Measurements from ENCODE around the gene OPRM1. TPM values are rescaled to one million over a fixed set of nuclear protein-coding genes. Genes with fewer than 3 reads are reported as not detected.
"Not testable (repeated sequence)": the region's sequence is repeated elsewhere in the genome, so short reads cannot be mapped to it uniquely, and the experiment has no call there.

OPRM1 gene
- total RNA-seq, 1 donor from 2014 or later, result not detected

DNA sequence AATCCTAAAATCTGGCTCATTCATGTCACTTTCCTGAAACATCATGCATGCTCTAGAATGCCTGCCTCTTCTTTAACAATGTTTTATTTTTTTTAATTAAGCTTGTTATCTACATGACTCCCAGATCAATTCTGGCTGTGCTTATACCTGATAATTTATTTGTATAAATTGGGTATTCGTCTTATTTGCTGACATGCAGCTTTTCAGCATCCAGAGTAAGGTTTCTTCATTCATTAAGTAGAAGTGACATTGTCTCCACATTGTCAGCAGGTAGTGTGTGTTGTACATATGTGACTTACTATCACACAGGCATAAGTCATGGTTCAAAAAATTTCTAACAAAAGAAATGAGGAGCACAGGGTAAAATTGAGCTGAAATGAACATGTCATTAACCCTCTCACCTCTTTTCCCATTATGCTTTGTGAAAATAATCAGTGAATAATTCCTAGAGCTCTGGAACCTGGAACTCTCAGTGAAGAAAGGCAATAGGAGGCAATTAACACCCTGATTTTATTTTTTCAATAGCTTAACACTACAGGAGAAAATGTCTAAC, 157.4 kb downstream of the OPRM1 start:
- H3K9me3 Mint-ChIP-seq (ENCODE audit: low read depth), result peaks cover 13% of the 10 kb centered on the region
- H3K27ac Mint-ChIP-seq, result no peak overlapping the region
- H3K4me3 Mint-ChIP-seq (ENCODE audit: low read depth), result no peak overlapping the region
- DNase-seq (ENCODE audit: low spot score, unreplicated experiment), result no peak
- TF ChIP-seq, protein P1, sequence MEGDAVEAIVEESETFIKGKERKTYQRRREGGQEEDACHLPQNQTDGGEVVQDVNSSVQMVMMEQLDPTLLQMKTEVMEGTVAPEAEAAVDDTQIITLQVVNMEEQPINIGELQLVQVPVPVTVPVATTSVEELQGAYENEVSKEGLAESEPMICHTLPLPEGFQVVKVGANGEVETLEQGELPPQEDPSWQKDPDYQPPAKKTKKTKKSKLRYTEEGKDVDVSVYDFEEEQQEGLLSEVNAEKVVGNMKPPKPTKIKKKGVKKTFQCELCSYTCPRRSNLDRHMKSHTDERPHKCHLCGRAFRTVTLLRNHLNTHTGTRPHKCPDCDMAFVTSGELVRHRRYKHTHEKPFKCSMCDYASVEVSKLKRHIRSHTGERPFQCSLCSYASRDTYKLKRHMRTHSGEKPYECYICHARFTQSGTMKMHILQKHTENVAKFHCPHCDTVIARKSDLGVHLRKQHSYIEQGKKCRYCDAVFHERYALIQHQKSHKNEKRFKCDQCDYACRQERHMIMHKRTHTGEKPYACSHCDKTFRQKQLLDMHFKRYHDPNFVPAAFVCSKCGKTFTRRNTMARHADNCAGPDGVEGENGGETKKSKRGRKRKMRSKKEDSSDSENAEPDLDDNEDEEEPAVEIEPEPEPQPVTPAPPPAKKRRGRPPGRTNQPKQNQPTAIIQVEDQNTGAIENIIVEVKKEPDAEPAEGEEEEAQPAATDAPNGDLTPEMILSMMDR (IDR thresholded peaks at IDR 0.05; ENCODE audit: unreplicated experiment), result no peak
- H3K4me1 Mint-ChIP-seq (ENCODE audit: low read depth), result no peaks in the 10 kb centered on the region
- no peaks in the 10 kb centered on the region for H3K27me3 Mint-ChIP-seq
- no peaks in the 10 kb centered on the region for H3K36me3 Mint-ChIP-seq (ENCODE audit: insufficient read depth)

DNA sequence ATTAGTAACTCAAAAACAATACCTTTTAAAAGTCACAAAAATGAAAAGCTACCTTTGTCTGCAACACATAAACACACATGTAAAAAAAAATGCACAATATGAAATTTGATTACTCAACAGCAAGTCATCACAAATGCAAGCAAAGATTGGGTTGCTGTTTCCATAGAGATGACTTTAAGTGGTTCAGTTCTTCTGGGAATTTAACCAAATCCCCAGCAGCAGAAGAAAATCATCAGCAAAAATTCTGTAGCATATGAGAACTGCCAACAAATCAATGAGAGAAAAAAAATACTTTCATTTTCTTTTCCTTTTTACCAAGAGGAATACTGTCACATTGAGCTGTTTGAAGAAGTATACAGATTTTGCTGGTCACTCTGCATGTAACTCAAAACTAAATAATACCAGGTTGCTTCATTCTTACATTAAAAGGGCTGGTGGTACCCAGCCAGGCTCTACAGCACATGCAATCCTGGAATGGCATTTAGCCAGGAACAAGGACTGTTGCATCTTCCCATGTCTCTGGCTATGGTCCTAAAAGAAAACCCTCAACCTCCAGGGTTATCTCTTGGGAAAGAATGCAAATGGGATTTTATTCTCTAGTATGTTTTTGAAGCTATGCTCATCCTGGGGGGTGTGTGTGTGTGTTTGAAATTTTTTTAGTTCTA, 158.3 kb downstream of the OPRM1 start:
- Mint-ChIP-seq H3K36me3 (ENCODE audit: insufficient read depth) (no peaks in the 10 kb centered on the region), H3K4me3 (ENCODE audit: low read depth) (no peak overlapping the region), H3K27ac (no peak overlapping the region), H3K4me1 (ENCODE audit: low read depth) (peaks cover 4% of the 10 kb centered on the region), H3K27me3 (no peaks in the 10 kb centered on the region), H3K9me3 (ENCODE audit: low read depth) (peaks cover 11% of the 10 kb centered on the region)
- no peak for DNase-seq (ENCODE audit: low spot score, unreplicated experiment)
- TF ChIP-seq, protein P1 (IDR thresholded peaks at IDR 0.05; ENCODE audit: unreplicated experiment), result no peak

DNA sequence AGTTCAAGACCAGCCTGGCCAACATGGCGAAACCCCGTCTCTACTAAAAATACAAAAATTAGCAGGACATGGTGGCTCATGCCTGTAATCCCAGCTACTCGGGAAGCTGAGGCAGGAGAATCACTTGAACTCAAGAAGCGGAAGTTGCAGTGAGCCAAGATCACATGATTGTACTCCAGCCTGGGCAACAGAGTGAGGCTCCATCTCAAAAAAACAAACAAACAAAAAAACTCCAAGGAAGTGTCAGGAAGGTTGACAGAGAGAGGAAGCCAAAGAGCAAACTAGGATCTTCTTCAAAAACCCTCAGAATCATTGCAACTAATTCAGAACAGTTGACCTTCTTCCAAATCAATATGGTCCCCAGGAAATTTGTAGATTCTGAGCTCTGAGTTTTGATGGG, 162.6 kb downstream of the OPRM1 start:
- not testable (repeated sequence) for H3K27ac Mint-ChIP-seq; H3K4me1 Mint-ChIP-seq (ENCODE audit: low read depth); H3K36me3 Mint-ChIP-seq (ENCODE audit: insufficient read depth); H3K4me3 Mint-ChIP-seq (ENCODE audit: low read depth); DNase-seq (ENCODE audit: low spot score, unreplicated experiment); H3K9me3 Mint-ChIP-seq (ENCODE audit: low read depth); H3K27me3 Mint-ChIP-seq

DNA sequence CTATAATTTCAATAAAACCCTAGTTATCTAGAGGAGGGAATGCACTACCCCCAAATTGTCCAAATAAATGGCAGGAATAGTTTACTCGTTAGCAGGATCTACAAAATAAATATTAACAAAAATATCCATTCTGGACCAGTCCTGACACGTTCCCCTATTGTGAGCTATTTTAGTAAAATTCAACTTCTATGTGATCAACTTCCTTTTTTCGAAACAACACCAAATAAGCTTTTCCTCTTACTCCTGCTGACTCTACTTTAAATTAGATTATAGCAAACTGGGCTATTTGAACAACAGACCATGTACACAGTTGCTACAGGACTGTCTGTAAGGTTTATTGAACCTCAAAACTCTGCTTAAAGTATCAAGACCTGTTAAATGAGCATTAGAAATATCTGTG, 163.3 kb downstream of the OPRM1 start:
- Mint-ChIP-seq H3K27me3 (peaks cover 4% of the 10 kb centered on the region), H3K4me3 (ENCODE audit: low read depth) (no peak overlapping the region), H3K27ac (no peak overlapping the region), H3K36me3 (ENCODE audit: insufficient read depth) (no peaks in the 10 kb centered on the region), H3K4me1 (ENCODE audit: low read depth) (peaks cover 4% of the 10 kb centered on the region), H3K9me3 (ENCODE audit: low read depth) (no peaks in the 10 kb centered on the region)
- DNase-seq (ENCODE audit: low spot score, unreplicated experiment), result no peak
- TF ChIP-seq, protein P1 (IDR thresholded peaks at IDR 0.05; ENCODE audit: unreplicated experiment), result no peak

DNA sequence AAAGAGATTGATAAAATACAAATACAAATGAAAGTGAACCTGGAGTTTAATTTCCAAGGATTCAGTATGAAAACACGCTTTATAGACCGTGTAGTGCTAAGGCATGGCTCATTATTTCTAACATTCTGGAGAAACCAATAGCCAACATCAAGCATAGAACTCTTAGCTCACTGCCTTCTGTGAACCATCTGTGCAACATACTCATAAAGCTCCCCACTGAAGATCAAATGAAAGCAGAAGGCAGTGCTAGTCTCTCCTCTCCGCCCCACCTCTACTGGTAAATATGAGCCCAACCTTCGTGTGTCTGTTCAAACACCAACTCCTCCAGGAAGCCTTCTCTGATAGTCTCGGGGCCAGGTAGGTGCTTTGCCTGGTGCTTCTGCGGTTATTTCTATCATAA, 163.9 kb downstream of the OPRM1 start:
- Mint-ChIP-seq H3K27me3 (peaks cover 4% of the 10 kb centered on the region), H3K4me1 (ENCODE audit: low read depth) (peaks cover 4% of the 10 kb centered on the region), H3K4me3 (ENCODE audit: low read depth) (no peak overlapping the region), H3K36me3 (ENCODE audit: insufficient read depth) (no peaks in the 10 kb centered on the region), H3K9me3 (ENCODE audit: low read depth) (no peaks in the 10 kb centered on the region), H3K27ac (no peak overlapping the region)
- TF ChIP-seq, protein P1 (IDR thresholded peaks at IDR 0.05; ENCODE audit: unreplicated experiment), result no peak
- DNase-seq (ENCODE audit: low spot score, unreplicated experiment), result no peak

DNA sequence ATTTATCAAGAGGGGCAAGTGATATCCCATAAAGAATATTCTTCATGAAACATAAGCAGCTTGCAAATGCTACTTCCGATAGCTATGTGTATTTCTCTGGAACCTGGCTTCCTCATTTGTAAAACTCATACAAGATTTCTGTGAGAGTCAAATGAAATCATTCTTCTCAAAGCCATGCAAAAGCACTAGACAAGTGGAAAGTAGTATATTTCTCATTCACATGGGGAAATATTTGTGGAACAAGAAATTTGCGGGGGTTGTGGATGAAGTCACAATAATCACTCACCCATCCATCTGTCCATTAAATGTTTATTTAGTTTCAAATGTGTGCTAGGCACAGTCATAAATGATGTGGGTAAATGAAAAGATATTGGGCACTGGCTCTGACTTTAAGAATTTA, 167.1 kb downstream of the OPRM1 start:
- H3K4me1 Mint-ChIP-seq (ENCODE audit: low read depth), result peaks cover 4% of the 10 kb centered on the region
- peaks cover 4% of the 10 kb centered on the region for H3K27me3 Mint-ChIP-seq
- DNase-seq (ENCODE audit: low spot score, unreplicated experiment), result no peak
- H3K27ac Mint-ChIP-seq, result no peak overlapping the region
- TF ChIP-seq, protein P1 (IDR thresholded peaks at IDR 0.05; ENCODE audit: unreplicated experiment), result no peak
- no peaks in the 10 kb centered on the region for H3K36me3 Mint-ChIP-seq (ENCODE audit: insufficient read depth)
- H3K4me3 Mint-ChIP-seq (ENCODE audit: low read depth), result no peak overlapping the region
- no peaks in the 10 kb centered on the region for H3K9me3 Mint-ChIP-seq (ENCODE audit: low read depth)
